Keratinocyte (primary cell): Measurements from ENCODE around the gene MYO7B. TPM values are rescaled to one million over a fixed set of nuclear protein-coding genes. Genes with fewer than 3 reads are reported as not detected.

Experiments used
- DNase-seq: peaks from one replicate; pipeline ENCODE4 v3.0.0-alpha.2; 2011; ENCODE audit warnings: low read depth, missing footprints, low spot score
- FAIRE-seq: peaks from 2 replicates; lab custom pipeline; 2011; peaks lifted over from hg19 to GRCh38; lab: Jason Lieb, UNC
- H2AFZ ChIP-seq: 2 replicates; pipeline ENCODE4 v1.6.0; 2012; ENCODE audit warnings: low read length, control low read depth, inconsistent platforms; ENCODE audit not compliant: control insufficient read depth
- H3K27ac ChIP-seq: 2 replicates; pipeline ENCODE4 v1.5.1; 2011; ENCODE audit warnings: low read length; ENCODE audit not compliant: control insufficient read depth, insufficient read depth
- H3K27me3 ChIP-seq: 3 replicates; pipeline ENCODE4 v1.6.0; 2011; ENCODE audit warnings: low read length; ENCODE audit not compliant: control insufficient read depth, insufficient read depth; ENCODE audit errors: extremely low read depth
- H3K36me3 ChIP-seq, 2 experiments: 2 replicates in 1 of 2; 3 replicates in 1 of 2; pipeline ENCODE4 v1.5.1; 2011; ENCODE audit warnings: low read length in 2 of 2, mild to moderate bottlenecking in 1 of 2; ENCODE audit not compliant: control insufficient read depth in 2 of 2, insufficient read depth in 2 of 2; ENCODE audit errors: extremely low read depth in 1 of 2
- H3K4me1 ChIP-seq: 3 replicates; pipeline ENCODE4 v1.5.1; 2011; ENCODE audit warnings: low read length; ENCODE audit not compliant: control insufficient read depth, insufficient read depth; ENCODE audit errors: extremely low read depth
- H3K4me2 ChIP-seq: 3 replicates; pipeline ENCODE4 v1.6.0; 2011; ENCODE audit warnings: low read depth, low read length; ENCODE audit not compliant: control insufficient read depth, insufficient read depth; ENCODE audit errors: extremely low read depth
- H3K4me3 ChIP-seq, 3 experiments: fragments of 200-600 bp in 1 of 3; sonication (generic) in 1 of 3; 2 replicates in 2 of 3; 3 replicates in 1 of 3; pipeline ENCODE4 v1.5.1; 2011 to 2016; ENCODE audit warnings: low read length in 3 of 3, mild to moderate bottlenecking in 3 of 3, control low read depth in 2 of 3, inconsistent platforms in 1 of 3, low read depth in 1 of 3, mixed read lengths in 1 of 3, mixed run types in 1 of 3, moderate library complexity in 1 of 3; ENCODE audit not compliant: control insufficient read depth in 2 of 3, insufficient read depth in 2 of 3; ENCODE audit errors: extremely low read depth in 1 of 3
- H3K79me2 ChIP-seq: 2 replicates; pipeline ENCODE4 v1.6.0; 2012; ENCODE audit warnings: low read length; ENCODE audit not compliant: control insufficient read depth, insufficient read depth
- H3K9ac ChIP-seq: 3 replicates; pipeline ENCODE4 v1.6.0; 2011; ENCODE audit warnings: low read length; ENCODE audit not compliant: control insufficient read depth, insufficient read depth; ENCODE audit errors: extremely low read depth
- H3K9me1 ChIP-seq: 3 replicates; pipeline ENCODE4 v1.6.0; 2011; ENCODE audit warnings: low read length; ENCODE audit not compliant: control insufficient read depth, insufficient read depth; ENCODE audit errors: extremely low read depth
- H3K9me3 ChIP-seq: 2 replicates; pipeline ENCODE4 v1.5.1; 2012; ENCODE audit warnings: low read depth, low read length; ENCODE audit not compliant: control insufficient read depth
- H4K20me1 ChIP-seq: 3 replicates; pipeline ENCODE4 v1.6.0; 2011; ENCODE audit warnings: low read length; ENCODE audit not compliant: control insufficient read depth, insufficient read depth; ENCODE audit errors: extremely low read depth
- EZH2 ChIP-seq: IDR thresholded peaks from one replicate; pipeline ENCODE4 v1.6.1; 2012; ENCODE audit warnings: inconsistent platforms, mild to moderate bottlenecking, low read length, moderate library complexity
- dilution Hi-C: fragments of 300-500 bp; cut with MboI; formaldehyde crosslinking; loops from one replicate; pipeline ENCODE4 v1.7.0; 2020; ENCODE audit warnings: low sequenced_read_pairs; ENCODE audit not compliant: extremely low pct_ligation_motif_present
- polyA plus RNA-seq, 5 experiments: library from polyadenylated mRNA; depleted of rRNA in 3 of 5; stranded (reverse) in 3 of 5; stranded (forward) in 1 of 5; unstranded in 1 of 5; fragments of >200 nt; gene quantifications; 1 replicate in 1 of 5; 2 replicates in 3 of 5; 3 replicates in 1 of 5; pipeline versions ENCODE4 v1.2.1 to v1.2.3, GENCODE V29; 2011 to 2012; ENCODE audit warnings: missing spikeins in 2 of 5, low read depth in 1 of 5, low replicate concordance in 1 of 5
- TF ChIP-seq, protein P1 (sequence below), 3 experiments: IDR thresholded peaks in 1 of 3; conservative IDR thresholded peaks in 1 of 3; optimal IDR thresholded peaks in 1 of 3; 2 replicates in 2 of 3; 3 replicates in 1 of 3; pipeline versions ENCODE3 to v1.5.1; 2011; ENCODE audit warnings: low read length in 3 of 3, mild to moderate bottlenecking in 3 of 3, moderate library complexity in 2 of 3, control low read depth in 1 of 3, inconsistent platforms in 1 of 3; ENCODE audit not compliant: insufficient read depth in 2 of 3; ENCODE audit errors: extremely low read depth in 1 of 3

The MYO7B gene
- polyA plus RNA-seq, 1 donor (not counting 4 experiments of a cell fraction or from before 2014, with no cell fraction given), result not detected

- TF ChIP-seq, protein P1, sequence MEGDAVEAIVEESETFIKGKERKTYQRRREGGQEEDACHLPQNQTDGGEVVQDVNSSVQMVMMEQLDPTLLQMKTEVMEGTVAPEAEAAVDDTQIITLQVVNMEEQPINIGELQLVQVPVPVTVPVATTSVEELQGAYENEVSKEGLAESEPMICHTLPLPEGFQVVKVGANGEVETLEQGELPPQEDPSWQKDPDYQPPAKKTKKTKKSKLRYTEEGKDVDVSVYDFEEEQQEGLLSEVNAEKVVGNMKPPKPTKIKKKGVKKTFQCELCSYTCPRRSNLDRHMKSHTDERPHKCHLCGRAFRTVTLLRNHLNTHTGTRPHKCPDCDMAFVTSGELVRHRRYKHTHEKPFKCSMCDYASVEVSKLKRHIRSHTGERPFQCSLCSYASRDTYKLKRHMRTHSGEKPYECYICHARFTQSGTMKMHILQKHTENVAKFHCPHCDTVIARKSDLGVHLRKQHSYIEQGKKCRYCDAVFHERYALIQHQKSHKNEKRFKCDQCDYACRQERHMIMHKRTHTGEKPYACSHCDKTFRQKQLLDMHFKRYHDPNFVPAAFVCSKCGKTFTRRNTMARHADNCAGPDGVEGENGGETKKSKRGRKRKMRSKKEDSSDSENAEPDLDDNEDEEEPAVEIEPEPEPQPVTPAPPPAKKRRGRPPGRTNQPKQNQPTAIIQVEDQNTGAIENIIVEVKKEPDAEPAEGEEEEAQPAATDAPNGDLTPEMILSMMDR (optimal IDR thresholded peaks at IDR 0.05 in 1 of 3, IDR thresholded peaks at IDR 0.05 in 1 of 3, conservative IDR thresholded peaks at IDR 0.05 in 1 of 3; ENCODE audit: extremely low read depth in 1 of 3, insufficient read depth in 2 of 3, low read length in 3 of 3), result no peak
- TF ChIP-seq EZH2, result no peak
- Histone ChIP-seq H3K4me2 (no peak overlapping the region), H3K36me3 (no peaks in the 10 kb centered on the region), H3K9me1 (no peaks in the 10 kb centered on the region), H2AFZ (no peak overlapping the region), H3K9me3 (no peaks in the 10 kb centered on the region), H3K27ac (no peak overlapping the region), H3K4me1 (no peaks in the 10 kb centered on the region), H3K27me3 (peaks cover 3% of the 10 kb centered on the region), H3K9ac (no peak overlapping the region), H3K79me2 (no peaks in the 10 kb centered on the region), H4K20me1 (no peaks in the 10 kb centered on the region), H3K4me3 (no peak overlapping the region)
- FAIRE-seq (no peak), DNase-seq (no peak)
- dilution Hi-C loops, result no loop called here
These were observed 74.3 kb downstream of the MYO7B start for GRCh38 chr2:127609818-127610217.

GRCh38 chr2:127610561-127610960 lies 75.1 kb downstream of the MYO7B start:
- Histone ChIP-seq H3K9me1 (no peaks in the 10 kb centered on the region), H3K4me2 (no peak overlapping the region), H2AFZ (no peak overlapping the region), H3K9ac (no peak overlapping the region), H3K4me3 (no peak overlapping the region), H3K27me3 (no peaks in the 10 kb centered on the region), H4K20me1 (no peaks in the 10 kb centered on the region), H3K36me3 (no peaks in the 10 kb centered on the region), H3K4me1 (peaks cover 3% of the 10 kb centered on the region), H3K9me3 (no peaks in the 10 kb centered on the region), H3K27ac (no peak overlapping the region), H3K79me2 (no peaks in the 10 kb centered on the region)
- TF ChIP-seq EZH2, result no peak
- TF ChIP-seq, protein P1 (optimal IDR thresholded peaks at IDR 0.05 in 1 of 3, IDR thresholded peaks at IDR 0.05 in 1 of 3, conservative IDR thresholded peaks at IDR 0.05 in 1 of 3; ENCODE audit: extremely low read depth in 1 of 3, insufficient read depth in 2 of 3, low read length in 3 of 3), result no peak
- dilution Hi-C loops, result no loop called here
- FAIRE-seq (no peak), DNase-seq (no peak)
